H9 (cell line): ENCODE results near the gene PHACTR1. TPM values are rescaled to one million over a fixed set of nuclear protein-coding genes. Genes with fewer than 3 reads are reported as not detected.

Experiments
- DNase-seq: peaks from one replicate; pipeline ENCODE4 v3.0.0-alpha.2; 2017
- H2AFZ ChIP-seq: one replicate; pipeline ENCODE4 v1.6.1; 2013; ENCODE audit warnings: mild to moderate bottlenecking, low read length, control low read depth, moderate library complexity
- H2AK5ac ChIP-seq: 2 replicates; pipeline ENCODE4 v1.6.1; 2013; ENCODE audit warnings: low read length, control low read depth, mixed read lengths; ENCODE audit not compliant: insufficient read length
- H2BK120ac ChIP-seq: one replicate; pipeline ENCODE4 v1.6.1; 2013; ENCODE audit warnings: low read depth, mild to moderate bottlenecking, low read length, control low read depth, inconsistent platforms; ENCODE audit not compliant: poor library complexity, severe bottlenecking
- H2BK12ac ChIP-seq: 2 replicates; pipeline ENCODE4 v1.6.1; 2013; ENCODE audit warnings: low read length, control low read depth, mixed read lengths, low read depth; ENCODE audit not compliant: insufficient read length
- H2BK15ac ChIP-seq: 2 replicates; pipeline ENCODE4 v1.6.1; 2013; ENCODE audit warnings: low read depth, low read length, control low read depth
- H2BK20ac ChIP-seq: one replicate; pipeline ENCODE4 v1.6.1; 2013; ENCODE audit warnings: low read depth, mild to moderate bottlenecking, low read length, control low read depth, inconsistent platforms; ENCODE audit not compliant: poor library complexity, severe bottlenecking
- H2BK5ac ChIP-seq: 2 replicates; pipeline ENCODE4 v1.6.1; 2013; ENCODE audit warnings: low read length, control low read depth, mixed read lengths; ENCODE audit not compliant: insufficient read length
- H3K14ac ChIP-seq: 2 replicates; pipeline ENCODE4 v1.6.1; 2013; ENCODE audit warnings: low read length, control low read depth; ENCODE audit not compliant: insufficient read depth
- H3K18ac ChIP-seq: 2 replicates; pipeline ENCODE4 v1.6.1; 2013; ENCODE audit warnings: low read depth, mild to moderate bottlenecking, mixed read lengths, low read length, control low read depth; ENCODE audit not compliant: insufficient read length
- H3K23ac ChIP-seq: 2 replicates; pipeline ENCODE4 v1.6.1; 2013; ENCODE audit warnings: low read length, control low read depth, mixed read lengths, low read depth; ENCODE audit not compliant: insufficient read length
- H3K23me2 ChIP-seq: 2 replicates; pipeline ENCODE4 v1.6.1; 2013; ENCODE audit warnings: low read depth, mild to moderate bottlenecking, mixed read lengths, low read length, control low read depth; ENCODE audit not compliant: insufficient read length, poor library complexity, severe bottlenecking
- H3K27ac ChIP-seq: 2 replicates; pipeline ENCODE4 v1.5.1; 2013; ENCODE audit warnings: low read length, control low read depth, mixed read lengths, low read depth; ENCODE audit not compliant: insufficient read length
- H3K27me3 ChIP-seq: 2 replicates; pipeline ENCODE4 v1.6.1; 2013; ENCODE audit warnings: low read length, control low read depth, inconsistent platforms; ENCODE audit not compliant: insufficient read depth
- H3K4ac ChIP-seq: 2 replicates; pipeline ENCODE4 v1.6.1; 2013; ENCODE audit warnings: low read depth, mild to moderate bottlenecking, control low read depth, inconsistent platforms, low read length, moderate library complexity
- H3K4me1 ChIP-seq: 2 replicates; pipeline ENCODE4 v1.6.1; 2013; ENCODE audit warnings: low read length, control low read depth, inconsistent platforms; ENCODE audit not compliant: insufficient read depth
- H3K4me2 ChIP-seq: 2 replicates; pipeline ENCODE4 v1.6.1; 2013; ENCODE audit warnings: low read length, control low read depth, mixed read lengths; ENCODE audit not compliant: insufficient read length, insufficient read depth
- H3K56ac ChIP-seq: 2 replicates; pipeline ENCODE4 v1.6.1; 2013; ENCODE audit warnings: low read depth, mild to moderate bottlenecking, mixed read lengths, low read length, control low read depth; ENCODE audit not compliant: insufficient read length
- H3K79me1 ChIP-seq: 2 replicates; pipeline ENCODE4 v1.6.1; 2013; ENCODE audit warnings: low read depth, mild to moderate bottlenecking, moderate library complexity, low read length, control low read depth, inconsistent platforms; ENCODE audit not compliant: insufficient read depth, poor library complexity, severe bottlenecking
- H3K79me2 ChIP-seq: 2 replicates; pipeline ENCODE4 v1.6.1; 2013; ENCODE audit warnings: low read length, control low read depth, inconsistent platforms; ENCODE audit not compliant: insufficient read depth
- H3K9ac ChIP-seq: 2 replicates; pipeline ENCODE4 v1.6.1; 2013; ENCODE audit warnings: low read length, control low read depth, mixed read lengths; ENCODE audit not compliant: insufficient read length; ENCODE audit errors: extremely low read depth
- H3K9me3 ChIP-seq: one replicate; pipeline ENCODE4 v1.6.1; 2013; ENCODE audit warnings: low read depth, low read length, inconsistent platforms; ENCODE audit not compliant: control insufficient read depth
- H3T11ph ChIP-seq: one replicate; pipeline ENCODE4 v1.6.1; 2013; ENCODE audit warnings: mild to moderate bottlenecking, low read length, control low read depth, inconsistent platforms
- H4K20me1 ChIP-seq: one replicate; pipeline ENCODE4 v1.6.1; 2013; ENCODE audit not compliant: control insufficient read depth, insufficient read length, insufficient read depth
- H4K5ac ChIP-seq: 2 replicates; pipeline ENCODE4 v1.6.1; 2013; ENCODE audit warnings: low read depth, mild to moderate bottlenecking, mixed read lengths, low read length, control low read depth; ENCODE audit not compliant: insufficient read length
- H4K8ac ChIP-seq: replicated peaks from 2 replicates; pipeline ENCODE4 v1.6.1; 2013; ENCODE audit warnings: low read length, control low read depth, mixed read lengths, low read depth; ENCODE audit not compliant: insufficient read length
- H4K91ac ChIP-seq: 2 replicates; pipeline ENCODE4 v1.6.1; 2013; ENCODE audit warnings: low read depth, mild to moderate bottlenecking, moderate library complexity, mixed read lengths, low read length, control low read depth; ENCODE audit not compliant: insufficient read length
- H3K27ac Mint-ChIP-seq, 3 experiments: 2 replicates in 2 of 3; 3 replicates in 1 of 3; pipeline ENCODE4 v1.8.0; 2020 to 2021; ENCODE audit warnings: mixed read lengths in 3 of 3, mild to moderate bottlenecking in 1 of 3, moderate library complexity in 1 of 3
- H3K27me3 Mint-ChIP-seq: 2 replicates; pipeline ENCODE4 v1.8.0; 2021; ENCODE audit warnings: low read depth, mild to moderate bottlenecking, moderate library complexity, mixed read lengths
- H3K36me3 Mint-ChIP-seq, 3 experiments: 2 replicates in 2 of 3; 3 replicates in 1 of 3; pipeline ENCODE4 v1.8.0; 2020 to 2021; ENCODE audit warnings: low read depth in 3 of 3, mixed read lengths in 3 of 3; ENCODE audit not compliant: insufficient read depth in 1 of 3
- H3K4me1 Mint-ChIP-seq, 2 experiments: 2 replicates each; pipeline ENCODE4 v1.8.0; 2020; ENCODE audit warnings: mixed read lengths in 2 of 2
- H3K4me3 Mint-ChIP-seq, 2 experiments: 2 replicates in 1 of 2; 3 replicates in 1 of 2; pipeline ENCODE4 v1.8.0; 2020 to 2021; ENCODE audit warnings: mild to moderate bottlenecking in 2 of 2, mixed read lengths in 2 of 2, moderate library complexity in 1 of 2
- H3K9me3 Mint-ChIP-seq, 2 experiments: 2 replicates in 1 of 2; 3 replicates in 1 of 2; pipeline ENCODE4 v1.8.0; 2020; ENCODE audit warnings: mild to moderate bottlenecking in 2 of 2, mixed read lengths in 2 of 2, moderate library complexity in 1 of 2
- CTCF ChIP-seq: fragments of 200-600 bp; sonication (generic); conservative IDR thresholded peaks from 3 replicates; pipeline ENCODE4 v1.8.0; 2021; ENCODE audit warnings: antibody characterized with exemption, mild to moderate bottlenecking
- WGBS: extraction: QIAGEN DNeasy Blood & Tissue Kit; methylation state at CpG from one replicate; pipeline ENCODE4 v1.1.7; 2013; ENCODE audit warnings: missing lambda C conversion rate, low lambda C conversion rate, mixed read lengths; ENCODE audit not compliant: insufficient read length; ENCODE audit errors: extremely low coverage; 5-methylcytosine and 5-hydroxymethylcytosine counted together
- total RNA-seq: library from RNA; stranded (reverse); gene quantifications from 2 replicates; pipeline ENCODE4 v1.2.1, GENCODE V29; 2021

Gene PHACTR1
- total RNA-seq, 1 experiment from 2014 or later: 15.9 TPM

- Histone ChIP-seq H3K79me2 (no peaks in the 10 kb centered on the region), H2BK15ac (no peak overlapping the region), H2AFZ (no peak overlapping the region), H3K27me3 (no peaks in the 10 kb centered on the region), H3K18ac (no peak overlapping the region), H4K8ac (no peak overlapping the region), H2BK120ac (no peak overlapping the region), H3K9me3 (peaks cover 16% of the 10 kb centered on the region), H3K9ac (no peak overlapping the region), H3K79me1 (no peaks in the 10 kb centered on the region), H2BK20ac (no peak overlapping the region), H4K5ac (no peak overlapping the region), H3K56ac (no peak overlapping the region), H4K20me1 (no peaks in the 10 kb centered on the region), H3K23me2 (no peaks in the 10 kb centered on the region), H3T11ph (no peak overlapping the region), H3K23ac (no peak overlapping the region), H3K4me2 (no peak overlapping the region), H2AK5ac (no peak overlapping the region), H3K27ac (no peak overlapping the region), H3K4ac (no peak overlapping the region), H3K4me1 (no peaks in the 10 kb centered on the region), H2BK5ac (no peak overlapping the region), H4K91ac (no peak overlapping the region), H2BK12ac (no peak overlapping the region), H3K14ac (no peak overlapping the region)
- DNase-seq: peak; percentile 1
- Mint-ChIP-seq H3K9me3 (peaks cover 23 to 31% of the 10 kb centered on the region in 2 experiments), H3K27ac (no peak overlapping the region), H3K4me3 (no peak overlapping the region; a peak in 1 of 5 replicates), H3K4me1 (no peaks in the 10 kb centered on the region), H3K27me3 (no peaks in the 10 kb centered on the region), H3K36me3 (peaks cover 61 to 88% (median 86%) of the 10 kb centered on the region in 3 experiments)
- no CpG with 5 or more reads among the region's 2 CpGs for WGBS
- TF ChIP-seq CTCF: no peak
Observed at GRCh38 chr6:13290335-13290734, 573.8 kb downstream of the PHACTR1 start.
